Measurements from ENCODE around the gene MOB3B.

The MOB3B gene

DNA sequence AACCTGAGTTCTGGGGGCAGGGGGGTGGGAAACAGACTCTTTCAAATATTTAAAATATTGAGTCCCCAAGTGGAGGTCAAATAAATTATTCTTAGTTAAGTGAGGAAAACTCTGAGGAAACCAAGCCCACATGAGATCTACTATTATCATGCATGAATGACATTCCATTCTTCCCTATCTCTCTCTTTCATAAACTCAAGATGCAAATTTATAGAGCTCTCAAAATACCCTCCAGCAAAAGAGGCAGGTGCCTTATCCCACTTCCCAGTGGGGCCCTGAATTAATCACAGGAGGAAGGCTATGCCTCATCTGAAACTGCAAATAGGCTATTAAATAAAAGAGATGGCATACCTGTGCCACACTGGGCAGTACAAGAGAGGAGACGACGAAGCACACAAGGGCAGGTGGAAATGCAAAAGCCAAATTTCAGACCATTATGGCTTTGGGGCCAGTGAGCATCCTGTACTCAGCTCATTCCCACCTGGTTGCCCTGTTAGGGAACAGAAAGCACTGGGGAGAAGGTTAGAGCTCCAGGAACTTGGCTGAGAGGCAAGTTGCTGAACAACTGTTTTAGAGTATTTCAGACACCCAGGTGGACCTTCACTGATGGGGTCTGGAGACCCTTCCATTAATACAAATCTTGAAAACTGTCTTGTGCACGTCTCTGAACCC, 130.5 kb downstream of the MOB3B start:
- ChIA-PET CTCF (interaction anchor here (0.6 kb wide), 1 partner anchor 11 kb away, joined by 3 read pairs; no protein-coding TSS in a partner anchor), POLR2A (ENCODE audit: low non-redundant PET) (no interaction called here)
- no peak for DNase-seq (ENCODE audit: low spot score)
- no peak overlapping the region for H3K27ac ChIP-seq
- TF ChIP-seq, protein P1, sequence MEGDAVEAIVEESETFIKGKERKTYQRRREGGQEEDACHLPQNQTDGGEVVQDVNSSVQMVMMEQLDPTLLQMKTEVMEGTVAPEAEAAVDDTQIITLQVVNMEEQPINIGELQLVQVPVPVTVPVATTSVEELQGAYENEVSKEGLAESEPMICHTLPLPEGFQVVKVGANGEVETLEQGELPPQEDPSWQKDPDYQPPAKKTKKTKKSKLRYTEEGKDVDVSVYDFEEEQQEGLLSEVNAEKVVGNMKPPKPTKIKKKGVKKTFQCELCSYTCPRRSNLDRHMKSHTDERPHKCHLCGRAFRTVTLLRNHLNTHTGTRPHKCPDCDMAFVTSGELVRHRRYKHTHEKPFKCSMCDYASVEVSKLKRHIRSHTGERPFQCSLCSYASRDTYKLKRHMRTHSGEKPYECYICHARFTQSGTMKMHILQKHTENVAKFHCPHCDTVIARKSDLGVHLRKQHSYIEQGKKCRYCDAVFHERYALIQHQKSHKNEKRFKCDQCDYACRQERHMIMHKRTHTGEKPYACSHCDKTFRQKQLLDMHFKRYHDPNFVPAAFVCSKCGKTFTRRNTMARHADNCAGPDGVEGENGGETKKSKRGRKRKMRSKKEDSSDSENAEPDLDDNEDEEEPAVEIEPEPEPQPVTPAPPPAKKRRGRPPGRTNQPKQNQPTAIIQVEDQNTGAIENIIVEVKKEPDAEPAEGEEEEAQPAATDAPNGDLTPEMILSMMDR (conservative IDR thresholded peaks at IDR 0.05; ENCODE audit: low read depth) = no peak

DNA sequence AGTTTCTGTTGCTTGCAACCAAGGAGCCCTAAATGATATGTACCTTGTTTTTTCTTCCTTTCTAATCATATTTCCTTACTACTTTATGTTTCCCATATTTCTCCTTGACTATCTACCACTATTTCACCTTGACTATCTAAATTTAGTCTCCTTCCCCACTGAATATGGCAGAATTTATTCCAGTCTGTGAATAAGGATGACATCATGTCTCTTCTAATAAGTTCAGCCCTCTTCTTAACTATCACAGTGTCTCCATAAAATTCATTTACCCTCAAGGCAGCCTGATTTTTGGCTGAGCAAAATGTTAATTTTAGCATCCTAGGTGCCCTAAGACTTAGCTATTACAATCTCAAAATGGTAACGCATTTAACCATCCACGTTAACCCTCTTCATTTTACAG, 133.1 kb downstream of the MOB3B start:
- POLR2A ChIA-PET (ENCODE audit: low non-redundant PET) = no interaction called here
- no peak for DNase-seq (ENCODE audit: low spot score)
- CTCF ChIA-PET = interaction anchor here (0.6 kb wide), 2 partner anchors 39 to 611 kb away, joined by 3 read pairs; no protein-coding TSS in a partner anchor
- no peak overlapping the region for H3K27ac ChIP-seq
- TF ChIP-seq, protein P1 (conservative IDR thresholded peaks at IDR 0.05; ENCODE audit: low read depth) = no peak

DNA sequence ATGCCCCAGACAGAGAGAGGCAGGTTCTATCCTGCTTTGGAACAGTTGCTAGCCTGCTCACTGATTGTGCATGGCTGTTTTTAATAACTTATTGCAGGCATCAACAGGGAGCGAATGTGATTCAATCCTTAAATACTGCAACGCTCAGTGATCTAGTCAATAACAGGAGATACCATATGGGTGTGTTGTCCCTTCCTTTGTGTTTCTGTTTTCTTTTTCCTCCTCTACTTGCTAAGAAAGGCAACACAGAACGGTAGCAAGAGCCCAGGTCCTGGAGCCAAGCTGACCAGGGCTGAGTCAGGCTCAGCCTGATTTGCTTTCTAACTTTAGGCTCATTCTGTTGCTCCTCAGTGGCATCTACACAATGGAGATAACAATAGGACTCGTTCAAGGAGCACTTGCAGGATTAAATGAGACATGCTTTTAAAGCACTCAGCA, 134.1 kb downstream of the MOB3B start:
- ChIA-PET CTCF (interaction anchor here (0.7 to 1.1 kb wide), 2 partner anchors 8 to 34 kb away, joined by 3 to 4 read pairs; no protein-coding TSS in a partner anchor), POLR2A (ENCODE audit: low non-redundant PET) (no interaction called here)
- H3K27ac ChIP-seq = no peak overlapping the region
- DNase-seq (ENCODE audit: low spot score) = no peak
- TF ChIP-seq, protein P1 (conservative IDR thresholded peaks at IDR 0.05; ENCODE audit: low read depth) = no peak

DNA sequence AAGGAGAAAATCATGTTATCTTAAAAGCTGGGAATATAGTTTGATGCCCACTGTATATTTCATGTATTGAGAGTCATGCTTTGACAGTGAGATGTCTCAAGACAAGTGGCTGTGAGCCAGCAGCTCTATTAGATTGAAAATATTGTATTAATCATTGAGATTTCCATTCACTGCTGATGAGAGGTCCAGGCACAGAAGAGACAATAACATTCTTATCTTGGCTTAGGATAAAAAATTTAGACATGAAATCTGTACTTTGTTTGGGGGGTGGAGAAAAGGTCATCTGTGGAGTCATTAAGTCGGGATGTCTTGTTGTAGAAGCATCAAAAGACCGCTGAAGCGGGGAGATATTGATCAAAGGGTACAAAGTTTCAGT, 134.8 kb downstream of the MOB3B start:
- TF ChIP-seq, protein P1 (conservative IDR thresholded peaks at IDR 0.05; ENCODE audit: low read depth) = no peak
- no peak for DNase-seq (ENCODE audit: low spot score)
- ChIA-PET POLR2A (ENCODE audit: low non-redundant PET) (no interaction called here), CTCF (interaction anchor here (0.5 to 0.7 kb wide), 2 partner anchors 33 to 748 kb away, joined by 3 read pairs; no protein-coding TSS in a partner anchor)
- no peak overlapping the region for H3K27ac ChIP-seq

DNA sequence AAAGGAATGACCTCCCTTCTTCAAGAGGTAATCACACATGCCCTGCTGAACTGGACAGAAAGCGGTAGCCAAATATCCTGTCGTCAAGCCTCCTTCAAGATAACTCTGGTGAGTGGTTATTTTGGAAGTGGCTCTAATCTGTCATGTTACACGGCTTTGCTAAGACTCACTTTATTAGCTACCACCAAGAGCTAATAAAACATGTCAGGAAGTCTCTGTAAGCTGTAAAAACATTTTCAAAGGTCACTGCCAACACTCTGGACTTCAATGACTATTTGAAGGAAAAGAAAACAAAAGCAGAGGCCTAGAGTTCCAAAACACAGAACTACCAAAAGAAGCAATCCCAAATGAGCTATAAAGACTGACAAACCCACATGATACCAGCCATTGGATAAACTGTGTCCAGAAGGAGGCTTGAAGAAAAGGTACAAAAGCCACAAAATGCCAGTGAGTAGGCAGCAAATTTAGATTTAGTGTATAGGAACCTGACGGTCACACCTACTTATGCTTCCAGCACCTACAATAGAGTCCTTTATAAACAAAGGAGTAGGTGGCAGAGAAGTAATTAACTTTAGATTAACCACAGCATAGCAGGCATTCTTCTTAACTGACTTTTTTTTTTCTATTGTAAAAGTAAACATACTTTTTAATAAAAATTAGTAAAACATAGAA, 135.3 kb downstream of the MOB3B start:
- H3K27ac ChIP-seq = no peak overlapping the region
- ChIA-PET CTCF (no interaction called here), POLR2A (ENCODE audit: low non-redundant PET) (no interaction called here)
- TF ChIP-seq, protein P1 (conservative IDR thresholded peaks at IDR 0.05; ENCODE audit: low read depth) = no peak
- no peak for DNase-seq (ENCODE audit: low spot score)

DNA sequence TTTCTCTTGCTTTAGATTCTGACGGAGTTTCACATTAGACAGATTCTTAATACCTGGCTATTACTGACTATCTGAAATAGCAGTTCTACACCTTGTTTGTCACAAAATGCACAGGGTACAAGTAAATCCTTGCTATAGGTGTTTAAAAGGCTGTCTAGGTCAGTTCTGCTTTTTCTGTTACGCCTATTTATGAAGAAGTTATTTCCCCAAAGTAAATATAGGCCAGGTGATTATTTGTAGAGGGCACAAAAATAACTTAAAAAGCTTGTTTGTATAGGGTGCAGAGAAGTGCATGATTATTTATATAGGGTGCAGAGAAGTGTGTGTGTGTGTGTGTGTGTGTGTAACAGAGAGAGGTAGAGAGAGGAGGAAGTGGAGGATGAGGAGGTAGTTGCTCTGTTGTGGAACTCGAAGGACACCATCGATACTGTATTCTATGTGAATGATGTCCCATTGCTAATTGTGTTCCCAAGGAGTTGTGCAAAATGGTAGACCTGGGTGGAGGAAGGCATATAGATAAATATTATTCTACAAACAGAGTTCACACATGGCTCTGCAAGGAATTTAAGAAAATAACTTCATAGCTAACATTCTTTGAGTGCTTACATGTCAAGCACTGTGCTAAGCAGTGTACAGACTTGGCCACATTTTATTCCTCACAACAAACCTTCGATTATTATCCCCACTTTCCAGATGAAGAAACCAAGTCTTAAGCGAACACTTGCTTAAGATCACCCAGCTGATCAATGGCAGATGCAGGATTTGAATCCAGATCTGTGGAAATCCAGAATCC, 136.4 kb downstream of the MOB3B start:
- POLR2A ChIA-PET (ENCODE audit: low non-redundant PET) = no interaction called here
- CTCF ChIA-PET = interaction anchor here (0.6 to 1.1 kb wide), 2 partner anchors 19 to 20 kb away, joined by 3 to 4 read pairs; no protein-coding TSS in a partner anchor
- no peak overlapping the region for H3K27ac ChIP-seq
- TF ChIP-seq, protein P1 (conservative IDR thresholded peaks at IDR 0.05; ENCODE audit: low read depth) = no peak
- no peak for DNase-seq (ENCODE audit: low spot score)

Measured in RWPE1 (cell line).